CD4-positive, alpha-beta T cell treated with Interleukin-15 for 1 hour (primary cell): Measurements from ENCODE around the gene MMP11.

Source experiments
- DNase-seq: peaks from one replicate; pipeline ENCODE4 v3.0.0-alpha.2; 2020

Gene MMP11

GRCh38 chr22:23806837-23807236 lies 34.2 kb downstream of the MMP11 start:
- no peak for DNase-seq

GRCh38 chr22:23812378-23812777 lies 39.7 kb downstream of the MMP11 start:
- no peak for DNase-seq

- DNase-seq = no peak
Measured at GRCh38 chr22:23815541-23816155, 43.0 kb downstream of the MMP11 start.

GRCh38 chr22:23816156-23816976 lies 43.7 kb downstream of the MMP11 start:
- no peak for DNase-seq

GRCh38 chr22:23817146-23817545 lies 44.5 kb downstream of the MMP11 start:
- DNase-seq = no peak

- no peak for DNase-seq
Measured at GRCh38 chr22:23818541-23818940, 45.9 kb downstream of the MMP11 start.

- no peak for DNase-seq
Measured at GRCh38 chr22:23820748-23821211, 48.1 kb downstream of the MMP11 start.

- no peak for DNase-seq
Measured at GRCh38 chr22:23822101-23822671, 49.5 kb downstream of the MMP11 start.

- no peak for DNase-seq
Measured at GRCh38 chr22:23823331-23823791, 50.7 kb downstream of the MMP11 start.

- DNase-seq = no peak
Measured at GRCh38 chr22:23824476-23825245, 52.0 kb downstream of the MMP11 start.

- no peak for DNase-seq
Measured at GRCh38 chr22:23825246-23825905, 52.7 kb downstream of the MMP11 start.

- no peak for DNase-seq
Measured at GRCh38 chr22:23826510-23827350, 54.1 kb downstream of the MMP11 start.

GRCh38 chr22:23827351-23827995 lies 54.8 kb downstream of the MMP11 start:
- no peak for DNase-seq

- DNase-seq = no peak
Measured at GRCh38 chr22:23828800-23829680, 56.4 kb downstream of the MMP11 start.

GRCh38 chr22:23829845-23830372 lies 57.3 kb downstream of the MMP11 start:
- DNase-seq = no peak

- DNase-seq = no peak
Measured at GRCh38 chr22:23831261-23831660, 58.6 kb downstream of the MMP11 start.

- DNase-seq = no peak
Measured at GRCh38 chr22:23831781-23832180, 59.1 kb downstream of the MMP11 start.

- DNase-seq = no peak
Measured at GRCh38 chr22:23832226-23833016, 59.8 kb downstream of the MMP11 start.
